Activated T-cell treated with anti-CD3 and anti-CD28 coated beads, Interleukin-2, amount 50 U/mL, for 4 hours (primary cell): ENCODE results near the gene SLC6A20. TPM values are rescaled to one million over a fixed set of nuclear protein-coding genes. Genes with fewer than 3 reads are reported as not detected.

ENCODE experiments used
- ATAC-seq, 2 donors: fragments of 200-7000 bp; cut with Tn5 transposase; one replicate each; pipeline ENCODE4 v1.10.0; 2021
- DNase-seq: peaks from one replicate; pipeline ENCODE4 v3.0.0-alpha.2; 2020
- H3K27me3 Mint-ChIP-seq: one replicate; pipeline ENCODE4 v1.8.0; 2021; ENCODE audit warnings: low read depth, mixed read lengths
- H3K36me3 Mint-ChIP-seq: one replicate; pipeline ENCODE4 v1.8.0; 2022; ENCODE audit warnings: mixed read lengths; ENCODE audit not compliant: insufficient read depth
- H3K4me1 Mint-ChIP-seq: one replicate; pipeline ENCODE4 v1.8.0; 2021; ENCODE audit warnings: low read depth, mixed read lengths
- H3K4me3 Mint-ChIP-seq: one replicate; pipeline ENCODE4 v1.8.0; 2021; ENCODE audit warnings: mild to moderate bottlenecking, moderate library complexity, mixed read lengths
- H3K9me3 Mint-ChIP-seq: one replicate; pipeline ENCODE4 v1.8.0; 2021; ENCODE audit warnings: mixed read lengths
- total RNA-seq, 3 donors: library from RNA; stranded (reverse); gene quantifications; one replicate each; pipeline ENCODE4 v1.2.1, GENCODE V29; 2021

The SLC6A20 gene
- total RNA-seq: not detected

GRCh38 chr3:45795882-45796765 lies at the start of gene SLC6A20:
TSS of gene SLC6A20 (minus strand) at chr3:45796536. CDS start at chr3:45796419, 117 bp downstream.
- H3K4me3 Mint-ChIP-seq: peak within 1 kb of the TSS; percentile 63

DNA sequence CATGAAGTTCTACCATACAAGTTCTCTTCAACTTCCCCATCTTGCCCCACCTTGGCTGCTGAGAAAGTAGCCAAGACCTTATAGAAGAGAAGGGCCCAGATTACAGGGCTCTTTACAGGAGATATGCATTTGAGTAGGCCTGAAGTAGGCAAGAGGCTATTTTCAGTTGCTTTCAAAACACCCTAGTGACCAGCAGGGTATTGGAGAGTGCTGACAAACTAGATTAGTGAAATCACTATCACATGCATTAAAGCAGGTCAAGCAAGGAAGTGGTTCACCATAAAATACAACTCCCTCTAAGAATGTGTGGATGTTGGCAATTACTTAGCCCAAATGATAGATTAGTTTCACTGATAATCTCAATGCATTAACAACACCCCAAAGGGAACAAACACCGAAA lies 48.3 kb upstream of the SLC6A20 start:
- Mint-ChIP-seq H3K4me1 (peaks cover 16% of the 10 kb centered on the region), H3K27me3 (peaks cover 3% of the 10 kb centered on the region), H3K36me3 (no peaks in the 10 kb centered on the region), H3K4me3 (no peak overlapping the region), H3K9me3 (no peaks in the 10 kb centered on the region)
- no peak for ATAC-seq
- DNase-seq: no peak

More at GRCh38 chr3:45795882-45796765, at the start of gene SLC6A20:
- H3K27me3 Mint-ChIP-seq: peaks cover 48% of the 10 kb centered on the region
- DNase-seq (no peak), ATAC-seq (peak; percentile 54 to 71)
- H3K9me3 Mint-ChIP-seq: no peaks in the 10 kb centered on the region
- no peaks in the 10 kb centered on the region for H3K36me3 Mint-ChIP-seq
- peaks cover 9% of the 10 kb centered on the region for H3K4me1 Mint-ChIP-seq

GRCh38 chr3:45842851-45843625 lies 46.7 kb upstream of the SLC6A20 start:
- peak overlapping the region; percentile 95 for H3K4me3 Mint-ChIP-seq
- H3K9me3 Mint-ChIP-seq: no peaks in the 10 kb centered on the region
- peaks cover 18% of the 10 kb centered on the region for H3K4me1 Mint-ChIP-seq
- no peaks in the 10 kb centered on the region for H3K36me3 Mint-ChIP-seq
- ATAC-seq (no peak), DNase-seq (no peak)
- H3K27me3 Mint-ChIP-seq: peaks cover 3% of the 10 kb centered on the region

DNA sequence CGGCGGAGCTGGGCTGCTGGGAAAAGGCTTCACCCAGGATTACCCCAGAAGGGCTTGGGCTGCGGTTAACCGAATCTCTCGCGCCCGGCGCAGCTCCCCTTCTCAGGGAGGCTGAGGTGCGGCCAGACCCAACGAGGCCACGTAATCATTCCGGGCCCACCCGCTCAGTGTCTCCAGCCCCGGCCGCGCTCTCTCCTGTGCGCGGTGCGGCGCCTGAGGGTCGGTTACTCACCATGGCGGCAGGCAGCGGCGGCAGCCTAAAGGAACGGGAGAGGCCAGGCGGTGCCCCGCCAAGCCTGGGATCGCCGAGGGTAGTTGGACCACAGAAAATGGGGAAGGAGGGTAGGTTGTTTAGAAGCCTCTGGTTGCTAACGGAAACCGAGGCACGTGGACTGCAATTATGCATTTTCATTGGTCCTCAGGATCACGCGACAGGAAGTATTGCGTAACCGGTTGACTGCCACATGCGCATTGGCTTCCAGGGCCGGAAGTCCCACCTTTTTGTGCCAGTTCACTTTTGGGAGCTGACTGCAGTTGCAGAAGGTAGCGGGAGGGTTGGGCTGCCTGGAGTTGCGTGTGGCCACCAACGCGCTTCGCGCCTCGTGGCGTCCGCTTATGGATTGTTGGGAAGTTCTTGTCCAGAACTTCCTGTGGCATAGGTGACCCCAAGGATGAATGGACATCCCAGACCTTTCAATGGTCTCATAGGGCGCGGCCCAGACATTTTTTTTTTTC lies 45.6 kb upstream of the SLC6A20 start, which contains the start of gene LZTFL1:
Gene LZTFL1, minus strand, starts transcription at position 363 of the 735 bp plus-strand sequence. Its CDS starts 128 bp downstream, at position 235.
- Mint-ChIP-seq H3K4me1 (peaks cover 18% of the 10 kb centered on the region), H3K9me3 (no peaks in the 10 kb centered on the region), H3K27me3 (no peaks in the 10 kb centered on the region), H3K4me3 (peak within 1 kb of the TSS; percentile 95), H3K36me3 (peaks cover under 1% of the 10 kb centered on the region)
- peak; percentile 90 to 93 for ATAC-seq
- DNase-seq: peak; percentile 83

GRCh38 chr3:45841420-45841756 lies 45.1 kb upstream of the SLC6A20 start:
- H3K27me3 Mint-ChIP-seq: no peaks in the 10 kb centered on the region
- H3K9me3 Mint-ChIP-seq: no peaks in the 10 kb centered on the region
- peak; percentile 7 for DNase-seq

DNA sequence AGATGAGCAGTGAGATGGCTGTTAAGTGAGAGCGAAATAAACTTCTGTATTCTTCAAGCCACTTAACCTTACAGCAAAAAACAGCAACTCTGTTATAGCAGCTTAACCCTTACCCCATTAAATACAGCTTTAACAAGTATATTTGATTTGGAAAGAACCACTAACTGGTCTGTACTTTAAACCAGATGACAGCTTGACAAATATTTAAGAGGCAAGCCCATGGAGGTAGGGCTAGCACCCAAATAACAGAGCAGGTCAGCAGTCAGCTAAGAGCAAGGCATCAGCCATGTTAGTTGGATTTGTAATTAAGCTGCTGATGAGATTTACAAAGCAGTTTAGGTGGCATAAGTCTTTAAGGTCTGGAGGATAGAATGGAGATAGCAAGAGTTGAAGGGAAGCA lies 42.1 kb upstream of the SLC6A20 start:
- H3K9me3 Mint-ChIP-seq: no peaks in the 10 kb centered on the region

More at GRCh38 chr3:45841420-45841756, 45.1 kb upstream of the SLC6A20 start:
- peak; percentile 53 to 57 for ATAC-seq
- peaks cover 4% of the 10 kb centered on the region for H3K36me3 Mint-ChIP-seq
- peak overlapping the region; percentile 95 for H3K4me3 Mint-ChIP-seq
- H3K4me1 Mint-ChIP-seq: peaks cover 18% of the 10 kb centered on the region

DNA sequence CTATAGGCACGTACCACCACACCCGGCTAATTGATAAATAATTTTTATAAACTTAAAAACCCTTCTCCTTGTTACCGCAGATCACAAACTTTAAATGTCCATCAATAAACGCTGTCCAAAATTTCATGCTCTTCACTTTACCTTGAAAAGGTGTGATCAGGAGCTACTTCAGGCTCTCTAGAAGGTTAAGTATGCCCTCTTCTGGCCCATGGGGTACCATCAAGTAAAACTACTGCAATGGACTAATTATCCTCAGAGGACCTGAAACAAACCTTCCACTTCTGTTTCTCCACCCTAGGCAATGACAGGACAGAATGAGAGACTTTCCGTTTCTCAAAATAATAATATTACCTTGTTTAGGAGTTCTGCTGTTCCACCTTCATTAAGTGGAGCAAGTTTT lies 36.4 kb upstream of the SLC6A20 start:
- no peaks in the 10 kb centered on the region for H3K9me3 Mint-ChIP-seq
- ATAC-seq (no peak), DNase-seq (no peak)
- no peak overlapping the region for H3K4me3 Mint-ChIP-seq
- peaks cover 53% of the 10 kb centered on the region for H3K36me3 Mint-ChIP-seq
- no peaks in the 10 kb centered on the region for H3K27me3 Mint-ChIP-seq
- no peaks in the 10 kb centered on the region for H3K4me1 Mint-ChIP-seq

More for the DNA sequence above, 42.1 kb upstream of the SLC6A20 start:
- Mint-ChIP-seq H3K4me3 (no peak overlapping the region), H3K36me3 (peaks cover 22% of the 10 kb centered on the region), H3K4me1 (peaks cover 18% of the 10 kb centered on the region), H3K27me3 (no peaks in the 10 kb centered on the region)
- ATAC-seq: no peak
- no peak for DNase-seq

GRCh38 chr3:45830121-45830520 lies 33.8 kb upstream of the SLC6A20 start:
- Mint-ChIP-seq H3K9me3 (no peaks in the 10 kb centered on the region), H3K36me3 (peaks cover 55% of the 10 kb centered on the region), H3K4me1 (peaks cover 10% of the 10 kb centered on the region), H3K27me3 (no peaks in the 10 kb centered on the region), H3K4me3 (no peak overlapping the region)
- ATAC-seq: no peak
- DNase-seq: no peak

GRCh38 chr3:45826908-45827307 lies 30.6 kb upstream of the SLC6A20 start:
- DNase-seq: no peak
- ATAC-seq: no peak
- Mint-ChIP-seq H3K27me3 (no peaks in the 10 kb centered on the region), H3K9me3 (no peaks in the 10 kb centered on the region), H3K4me3 (no peak overlapping the region), H3K36me3 (peaks cover 49% of the 10 kb centered on the region), H3K4me1 (peaks cover 10% of the 10 kb centered on the region)

DNA sequence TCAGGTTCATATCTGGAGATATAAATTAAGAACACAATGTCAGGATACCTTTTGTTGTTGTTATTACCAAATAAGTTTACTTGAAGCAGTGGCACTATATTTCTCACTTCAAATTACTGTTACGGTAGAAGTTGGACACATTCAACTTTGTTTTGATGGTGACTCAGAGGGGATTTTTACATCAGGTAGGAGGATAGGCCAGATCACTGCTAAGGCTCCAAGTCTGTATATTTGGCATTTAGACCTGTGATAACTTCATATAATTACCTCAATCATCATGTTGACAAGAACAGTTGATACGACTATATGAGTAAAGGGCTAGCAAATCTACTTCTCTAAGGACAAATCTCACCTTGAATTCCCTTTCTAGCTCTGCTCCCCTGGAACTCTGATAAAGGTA lies 30.0 kb upstream of the SLC6A20 start:
- no peak for DNase-seq
- Mint-ChIP-seq H3K4me1 (peaks cover 10% of the 10 kb centered on the region), H3K9me3 (no peaks in the 10 kb centered on the region), H3K27me3 (no peaks in the 10 kb centered on the region), H3K4me3 (no peak overlapping the region), H3K36me3 (peaks cover 47% of the 10 kb centered on the region)
- peak; percentile 37 to 84 for ATAC-seq

- Mint-ChIP-seq H3K27me3 (no peaks in the 10 kb centered on the region), H3K4me3 (no peak overlapping the region), H3K36me3 (peaks cover 25% of the 10 kb centered on the region), H3K4me1 (peaks cover 4% of the 10 kb centered on the region), H3K9me3 (peaks cover 4% of the 10 kb centered on the region)
- DNase-seq (no peak), ATAC-seq (no peak)
These were observed 24.8 kb upstream of the SLC6A20 start for GRCh38 chr3:45821127-45821526.

DNA sequence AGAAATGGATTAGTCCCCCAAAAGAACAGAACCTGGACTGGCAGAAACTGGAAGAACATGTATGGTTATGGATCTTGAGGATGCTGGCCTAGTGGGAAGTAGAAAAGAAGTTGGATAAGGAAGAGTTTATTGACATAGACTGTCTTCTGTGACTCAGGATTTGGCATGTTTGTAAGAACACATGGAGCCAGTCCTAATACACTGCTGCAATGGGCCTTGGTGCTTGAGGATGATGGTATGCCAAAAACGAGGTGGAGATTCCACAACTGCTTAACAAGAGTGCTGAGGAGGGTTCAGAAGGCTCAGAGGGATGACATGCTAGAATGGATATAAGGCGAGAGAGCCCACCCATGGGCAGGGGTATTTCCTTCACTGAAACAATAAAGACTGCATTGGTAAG lies 23.2 kb upstream of the SLC6A20 start:
- Mint-ChIP-seq H3K4me3 (no peak overlapping the region), H3K4me1 (peaks cover 2% of the 10 kb centered on the region), H3K9me3 (peaks cover 4% of the 10 kb centered on the region), H3K36me3 (peaks cover 29% of the 10 kb centered on the region), H3K27me3 (no peaks in the 10 kb centered on the region)
- ATAC-seq (no peak), DNase-seq (no peak)

DNA sequence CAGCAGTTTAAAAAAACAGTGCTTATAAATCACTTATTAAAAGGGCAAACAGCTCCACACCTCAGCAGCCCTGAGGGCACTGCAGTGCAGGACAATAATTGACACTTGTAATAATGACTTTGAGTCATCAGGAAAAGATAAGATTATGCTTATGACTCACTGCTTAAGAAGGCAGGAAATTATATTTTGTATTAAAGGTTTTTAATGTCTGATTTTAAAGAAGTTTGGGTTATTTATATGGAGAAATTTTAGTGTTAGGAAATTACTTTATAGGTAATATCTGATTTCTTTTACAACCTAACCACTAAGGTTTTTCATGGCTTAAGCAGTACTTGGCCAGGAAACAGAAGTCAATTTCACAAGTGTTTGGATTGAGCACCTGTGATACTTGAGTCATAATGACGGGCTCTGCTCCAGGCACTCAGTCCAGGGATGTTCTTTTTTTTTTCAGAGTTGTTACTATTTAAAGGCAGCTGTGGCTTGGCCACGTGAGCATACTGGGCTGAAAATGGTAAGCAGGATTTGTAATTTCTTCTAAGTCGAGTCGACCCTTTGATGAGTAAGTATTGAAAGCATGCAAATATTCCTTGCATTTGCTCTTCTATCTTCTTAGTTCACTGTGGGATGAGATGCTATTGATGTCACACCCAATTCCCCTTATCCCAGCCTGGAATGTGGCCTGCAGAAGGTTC lies 21.6 kb upstream of the SLC6A20 start:
- ATAC-seq: peak in 1 of 2 donors; percentile 38
- Mint-ChIP-seq H3K36me3 (peaks cover 24% of the 10 kb centered on the region), H3K27me3 (no peaks in the 10 kb centered on the region), H3K9me3 (peaks cover 4% of the 10 kb centered on the region), H3K4me1 (peaks cover 2% of the 10 kb centered on the region), H3K4me3 (no peak overlapping the region)
- no peak for DNase-seq
